Esophagus (tissue), 2 donors: ENCODE results near the gene ST14. TPM values are rescaled to one million over a fixed set of nuclear protein-coding genes. Genes with fewer than 3 reads are reported as not detected.

Experiments used
- H3K27ac ChIP-seq, 2 donors: one replicate each; pipeline ENCODE4 v1.5.1; 2013; ENCODE audit warnings: low read depth in 2 of 2, mild to moderate bottlenecking in 2 of 2, inconsistent platforms in 1 of 2, low read length in 1 of 2, moderate library complexity in 1 of 2
- H3K27me3 ChIP-seq, 2 donors: one replicate each; pipeline ENCODE4 v1.6.1; 2013; ENCODE audit warnings: low read length in 2 of 2, control low read depth in 1 of 2, mild to moderate bottlenecking in 1 of 2; ENCODE audit not compliant: insufficient read depth in 2 of 2, control insufficient read depth in 1 of 2
- H3K36me3 ChIP-seq, 2 donors: one replicate each; pipeline ENCODE4 v1.6.1; 2013; ENCODE audit warnings: low read length in 1 of 2; ENCODE audit not compliant: control insufficient read depth in 2 of 2, insufficient read depth in 2 of 2
- H3K4me1 ChIP-seq, 2 donors: one replicate each; pipeline ENCODE4 v1.6.1; 2013; ENCODE audit warnings: low read length in 1 of 2; ENCODE audit not compliant: control insufficient read depth in 2 of 2, insufficient read depth in 2 of 2
- H3K4me3 ChIP-seq, 2 donors: one replicate each; pipeline ENCODE4 v1.5.1; 2013; ENCODE audit warnings: low read length in 2 of 2, mild to moderate bottlenecking in 2 of 2, low read depth in 1 of 2, moderate library complexity in 1 of 2
- H3K9me3 ChIP-seq, 2 donors: one replicate each; pipeline ENCODE4 v1.6.1; 2013; ENCODE audit warnings: mild to moderate bottlenecking in 2 of 2, low read depth in 1 of 2, low read length in 1 of 2, moderate library complexity in 1 of 2; ENCODE audit not compliant: control insufficient read depth in 2 of 2, insufficient read depth in 1 of 2
- WGBS, 2 donors: extraction: QIAGEN DNeasy Blood & Tissue Kit; methylation state at CpG; one replicate each; pipeline ENCODE4 v1.1.7; 2013; 5-methylcytosine and 5-hydroxymethylcytosine counted together
- polyA plus RNA-seq, 2 donors: library from polyadenylated mRNA; stranded (reverse); fragments of 200-250 nt; gene quantifications; one replicate each; pipeline ENCODE4 v1.2.3, GENCODE V29; 2013
- donor health status: healthy with polysubstance abuse.
- donor health status: Bipolar disorder and iron deficiency.

Gene ST14
- polyA plus RNA-seq, 2 donors: 69.6 to 86.4 TPM

DNA sequence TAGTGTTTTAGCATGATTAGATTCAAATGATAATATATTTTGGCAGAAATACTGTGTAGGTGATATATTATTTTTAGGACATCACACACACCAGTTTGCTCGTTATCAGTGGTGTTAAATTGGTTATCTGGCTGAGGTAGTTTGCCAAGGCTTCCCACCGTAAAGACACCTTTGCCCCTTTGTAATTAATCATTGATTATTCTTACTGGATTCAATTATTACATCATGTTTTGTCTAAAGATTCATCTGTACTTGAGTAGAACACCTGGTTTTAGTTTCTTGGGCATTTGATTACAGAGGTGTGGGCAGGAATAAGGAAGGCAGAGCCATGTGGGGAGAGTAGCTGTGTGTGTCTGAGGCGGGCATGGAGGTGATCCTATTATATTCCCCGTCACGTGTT lies 39.5 kb upstream of the ST14 start:
- Histone ChIP-seq H3K9me3 (no peaks in the 10 kb centered on the region), H3K4me3 (no peak overlapping the region), H3K36me3 (peaks cover 4 to 12% of the 10 kb centered on the region in 2 donors), H3K27ac (no peak overlapping the region), H3K4me1 (peaks cover 0 to 9% of the 10 kb centered on the region in 2 donors), H3K27me3 (no peaks in the 10 kb centered on the region)
- WGBS, 2 donors: 82 to 94% methylated on average over 5 of the region's 5 CpGs

DNA sequence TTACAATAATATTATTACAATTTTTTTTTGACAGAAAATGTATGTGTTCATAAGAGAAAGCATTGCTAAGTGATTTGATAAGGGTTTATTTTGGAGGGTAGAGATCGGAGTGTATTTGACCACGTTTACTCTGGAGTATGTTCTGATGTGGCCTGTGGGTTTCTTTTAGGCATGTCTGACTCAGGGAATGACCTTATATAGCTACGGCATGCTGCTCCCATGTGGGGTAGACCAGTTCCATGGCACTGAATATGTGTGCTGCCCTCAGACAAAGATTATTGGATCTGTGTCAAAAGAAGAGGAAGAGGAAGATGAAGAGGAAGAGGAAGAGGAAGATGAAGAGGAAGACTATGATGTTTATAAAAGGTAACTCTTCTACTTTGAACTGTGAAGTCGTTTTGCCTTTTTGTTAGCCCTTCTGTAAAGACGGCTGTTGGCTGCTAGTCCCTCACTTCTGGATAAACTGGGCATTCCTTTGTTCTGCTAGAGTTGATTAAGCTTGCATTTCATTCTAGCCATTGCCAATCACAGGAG lies 38.1 kb upstream of the ST14 start:
- WGBS, 2 donors: 69 to 74% methylated on average over 5 of the region's 5 CpGs
- H3K27ac ChIP-seq: no peak overlapping the region
- peaks cover 0 to 9% of the 10 kb centered on the region in 2 donors for H3K4me1 ChIP-seq
- no peaks in the 10 kb centered on the region for H3K9me3 ChIP-seq
- H3K36me3 ChIP-seq: peaks cover 4 to 13% of the 10 kb centered on the region in 2 donors
- no peak overlapping the region for H3K4me3 ChIP-seq
- H3K27me3 ChIP-seq: no peaks in the 10 kb centered on the region

DNA sequence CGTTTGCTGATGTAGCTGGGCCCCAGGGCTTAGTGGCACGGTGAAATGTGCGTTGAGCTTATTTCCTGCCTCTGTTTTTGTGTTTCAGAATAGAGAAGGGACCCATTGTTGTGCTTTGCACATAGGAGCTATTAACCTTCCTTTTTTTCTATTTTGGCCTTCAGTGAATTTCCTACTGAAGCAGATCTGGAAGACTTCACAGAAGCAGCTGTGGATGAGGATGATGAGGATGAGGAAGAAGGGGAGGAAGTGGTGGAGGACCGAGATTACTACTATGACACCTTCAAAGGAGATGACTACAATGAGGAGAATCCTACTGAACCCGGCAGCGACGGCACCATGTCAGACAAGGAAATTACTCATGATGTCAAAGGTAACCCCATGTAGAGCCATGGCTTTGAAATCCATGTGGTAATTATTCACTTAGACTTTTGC lies 37.4 kb upstream of the ST14 start:
- 63 to 73% methylated on average over 7 of the region's 7 CpGs for WGBS, 2 donors
- H3K4me1 ChIP-seq: peaks cover 0 to 9% of the 10 kb centered on the region in 2 donors
- H3K27ac ChIP-seq: peak overlapping the region in 1 of 2 donors; percentile 58

DNA sequence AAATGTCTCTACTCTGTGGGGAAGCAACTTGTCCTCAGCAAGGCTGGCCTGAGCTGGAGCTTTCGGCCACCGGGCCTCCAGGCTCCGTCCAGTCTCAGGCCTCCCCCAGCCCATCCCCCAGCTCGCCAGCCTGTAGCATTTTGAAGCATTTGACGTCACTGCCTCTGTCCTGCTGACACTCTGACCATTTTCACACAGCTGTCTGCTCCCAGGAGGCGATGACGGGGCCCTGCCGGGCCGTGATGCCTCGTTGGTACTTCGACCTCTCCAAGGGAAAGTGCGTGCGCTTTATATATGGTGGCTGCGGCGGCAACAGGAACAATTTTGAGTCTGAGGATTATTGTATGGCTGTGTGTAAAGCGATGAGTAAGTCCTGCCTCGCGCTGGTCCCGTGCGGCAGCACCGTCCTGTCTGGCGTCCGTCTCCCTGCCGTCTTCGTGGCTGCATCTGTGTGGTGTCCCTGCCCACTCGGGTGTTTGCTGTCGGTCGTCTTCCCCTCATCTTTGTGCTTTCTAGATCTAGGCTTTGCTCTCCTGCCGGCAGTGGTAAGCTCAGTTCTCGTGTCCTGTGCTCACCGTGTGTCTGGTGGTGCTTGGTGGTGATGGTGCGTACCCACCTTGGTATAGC lies 36.1 kb upstream of the ST14 start:
- Histone ChIP-seq H3K9me3 (no peaks in the 10 kb centered on the region), H3K27ac (peak overlapping the region; percentile 91 to 96), H3K4me3 (no peak overlapping the region), H3K27me3 (no peaks in the 10 kb centered on the region), H3K4me1 (peaks cover 0 to 9% of the 10 kb centered on the region in 2 donors), H3K36me3 (peaks cover 4 to 21% of the 10 kb centered on the region in 2 donors)
- WGBS, 2 donors: 91 to 95% methylated on average over 32 of the region's 32 CpGs

More for the DNA sequence above, 37.4 kb upstream of the ST14 start:
- Histone ChIP-seq H3K4me3 (no peak overlapping the region), H3K27me3 (no peaks in the 10 kb centered on the region), H3K9me3 (no peaks in the 10 kb centered on the region), H3K36me3 (peaks cover 4 to 16% of the 10 kb centered on the region in 2 donors)

DNA sequence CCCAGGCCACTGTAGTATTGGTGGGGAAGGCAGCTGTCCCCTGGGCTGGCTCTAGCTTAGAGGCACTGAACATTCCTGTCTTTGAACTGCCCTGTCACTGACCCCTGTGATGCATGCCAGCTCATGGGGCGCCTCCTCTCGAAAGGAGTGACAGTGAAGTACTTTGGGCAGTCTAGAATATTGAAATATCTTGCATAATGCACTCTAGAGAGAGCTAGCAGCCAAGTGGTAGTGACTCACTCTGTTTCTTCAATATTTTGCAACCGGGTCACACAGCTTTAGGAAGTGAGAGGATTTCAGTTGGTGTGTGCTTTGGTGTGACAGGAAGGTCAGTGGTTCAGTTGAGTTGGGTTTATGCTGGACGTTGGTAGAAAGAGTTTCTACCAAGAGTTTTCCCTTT lies 35.5 kb upstream of the ST14 start:
- H3K36me3 ChIP-seq: peaks cover 4 to 25% of the 10 kb centered on the region in 2 donors
- no peaks in the 10 kb centered on the region for H3K27me3 ChIP-seq
- H3K4me1 ChIP-seq: peaks cover 0 to 6% of the 10 kb centered on the region in 2 donors
- peak overlapping the region; percentile 91 to 96 for H3K27ac ChIP-seq
- 24 to 40% methylated on average over 4 of the region's 4 CpGs for WGBS, 2 donors
- no peak overlapping the region for H3K4me3 ChIP-seq
- no peaks in the 10 kb centered on the region for H3K9me3 ChIP-seq

DNA sequence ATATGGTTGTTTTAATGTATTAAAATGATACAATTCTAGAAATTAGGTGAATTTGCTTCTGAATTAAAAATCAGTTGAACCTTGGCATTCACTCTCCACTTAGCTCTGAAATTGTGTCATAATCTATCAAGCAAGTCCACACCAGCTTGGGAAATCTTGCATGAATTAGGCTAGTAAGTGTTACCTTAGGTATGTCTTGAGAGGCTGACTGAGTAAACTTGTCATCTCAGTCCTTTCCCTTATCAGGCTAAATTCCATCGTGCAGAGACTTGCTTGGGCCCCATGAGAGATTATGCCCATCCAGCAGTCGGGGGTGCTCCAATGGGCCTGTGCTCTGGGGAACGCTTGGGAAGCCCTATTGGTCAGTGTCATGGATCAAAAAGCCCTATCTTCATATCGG lies 33.9 kb upstream of the ST14 start:
- Histone ChIP-seq H3K27ac (no peak overlapping the region), H3K27me3 (no peaks in the 10 kb centered on the region), H3K9me3 (no peaks in the 10 kb centered on the region), H3K4me3 (no peak overlapping the region), H3K4me1 (peaks cover 0 to 6% of the 10 kb centered on the region in 2 donors), H3K36me3 (peaks cover 4 to 28% of the 10 kb centered on the region in 2 donors)
- WGBS, 2 donors: 85 to 89% methylated on average over 4 of the region's 4 CpGs

DNA sequence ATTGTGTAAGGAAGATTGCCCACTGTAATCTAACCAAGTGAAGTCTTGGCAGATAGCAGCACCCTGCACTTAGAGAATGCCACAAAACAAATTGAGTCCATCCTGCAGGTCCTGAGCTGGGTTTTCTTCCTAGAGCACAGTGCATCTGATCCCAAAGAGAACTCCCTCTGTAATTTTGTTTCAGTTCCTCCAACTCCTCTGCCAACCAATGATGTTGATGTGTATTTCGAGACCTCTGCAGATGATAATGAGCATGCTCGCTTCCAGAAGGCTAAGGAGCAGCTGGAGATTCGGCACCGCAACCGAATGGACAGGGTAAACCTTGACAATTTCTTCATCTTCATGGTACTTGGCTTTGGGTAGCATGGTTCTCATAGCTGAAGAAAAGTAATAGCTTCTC lies 33.1 kb upstream of the ST14 start:
- no peaks in the 10 kb centered on the region for H3K27me3 ChIP-seq
- peaks cover 0 to 6% of the 10 kb centered on the region in 2 donors for H3K4me1 ChIP-seq
- H3K9me3 ChIP-seq: no peaks in the 10 kb centered on the region
- H3K36me3 ChIP-seq: peaks cover 4 to 32% of the 10 kb centered on the region in 2 donors
- no peak overlapping the region for H3K4me3 ChIP-seq
- H3K27ac ChIP-seq: no peak overlapping the region
- 94 to 98% methylated on average over 5 of the region's 5 CpGs for WGBS, 2 donors

DNA sequence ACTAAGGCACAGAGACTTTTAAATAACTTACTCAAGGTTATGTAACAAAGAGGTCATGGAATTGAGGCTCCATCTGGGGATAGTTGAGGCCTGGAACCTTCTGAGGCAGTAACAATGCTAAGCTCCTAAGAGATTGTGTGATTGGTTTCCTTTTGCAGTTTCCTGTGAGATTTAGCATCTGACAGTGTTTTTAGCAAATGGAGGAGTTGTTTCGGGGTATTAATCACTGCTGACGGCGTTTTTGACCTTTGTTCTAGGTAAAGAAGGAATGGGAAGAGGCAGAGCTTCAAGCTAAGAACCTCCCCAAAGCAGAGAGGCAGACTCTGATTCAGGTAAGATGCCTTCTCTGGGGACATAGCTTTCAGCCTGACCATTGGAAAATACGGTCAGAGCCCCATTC lies 32.1 kb upstream of the ST14 start:
- Histone ChIP-seq H3K27ac (no peak overlapping the region), H3K27me3 (no peaks in the 10 kb centered on the region), H3K9me3 (no peaks in the 10 kb centered on the region), H3K36me3 (peaks cover 4 to 29% of the 10 kb centered on the region in 2 donors), H3K4me3 (no peak overlapping the region), H3K4me1 (peaks cover 0 to 6% of the 10 kb centered on the region in 2 donors)
- 88 to 91% methylated on average over 4 of the region's 4 CpGs for WGBS, 2 donors

DNA sequence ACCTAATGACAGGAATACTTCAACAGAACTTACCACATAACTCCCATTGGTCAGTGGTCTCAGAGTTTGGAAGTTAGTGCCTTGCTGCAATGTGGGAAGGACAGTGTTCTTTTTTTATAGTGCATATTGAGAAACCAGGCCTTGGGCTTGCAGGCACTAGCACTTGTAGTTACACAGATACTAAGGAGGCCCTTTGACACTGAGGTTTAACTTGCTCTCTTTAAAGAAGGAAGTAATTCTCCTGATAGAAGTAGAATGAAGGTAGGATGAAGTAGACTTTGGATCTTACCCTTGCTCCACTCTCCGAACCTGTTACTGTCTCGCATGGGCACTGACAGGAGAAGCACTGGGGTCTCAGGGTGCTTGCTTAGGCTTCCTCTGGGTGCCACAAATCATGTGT lies 31.0 kb upstream of the ST14 start:
- 91 to 97% methylated on average over 2 of the region's 2 CpGs for WGBS, 2 donors
- Histone ChIP-seq H3K27ac (no peak overlapping the region), H3K9me3 (no peaks in the 10 kb centered on the region), H3K27me3 (no peaks in the 10 kb centered on the region), H3K4me3 (no peak overlapping the region), H3K4me1 (peaks cover 0 to 4% of the 10 kb centered on the region in 2 donors), H3K36me3 (peaks cover under 1 to 28% of the 10 kb centered on the region in 2 donors)

DNA sequence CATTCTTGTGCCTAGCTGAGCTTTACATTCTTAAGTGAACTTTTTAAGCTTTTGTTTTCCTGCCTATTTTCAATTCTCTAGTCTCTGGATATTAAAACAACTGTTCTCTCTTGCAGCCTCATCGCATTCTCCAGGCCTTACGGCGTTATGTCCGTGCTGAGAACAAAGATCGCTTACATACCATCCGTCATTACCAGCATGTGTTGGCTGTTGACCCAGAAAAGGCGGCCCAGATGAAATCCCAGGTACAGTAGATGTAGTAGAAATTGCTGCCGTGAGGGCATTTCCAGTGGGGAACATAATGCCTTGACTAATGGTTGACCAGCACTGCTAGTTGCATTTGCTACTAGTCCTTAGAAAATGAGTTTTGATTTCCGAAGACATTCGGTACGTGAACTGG lies 29.7 kb upstream of the ST14 start:
- H3K4me3 ChIP-seq: no peak overlapping the region
- no peaks in the 10 kb centered on the region for H3K4me1 ChIP-seq
- WGBS, 2 donors: 80 to 82% methylated on average over 11 of the region's 11 CpGs
- no peaks in the 10 kb centered on the region for H3K27me3 ChIP-seq
- H3K9me3 ChIP-seq: no peaks in the 10 kb centered on the region
- H3K36me3 ChIP-seq: peaks cover 3 to 33% of the 10 kb centered on the region in 2 donors
- no peak overlapping the region for H3K27ac ChIP-seq
